Skin of body (tissue), 2 donors: ENCODE measurements around the gene LLGL2. TPM values are rescaled to one million over a fixed set of nuclear protein-coding genes. Genes with fewer than 3 reads are reported as not detected.

ENCODE experiments used
- DNase-seq: peaks from one replicate; lab custom pipeline; 2025; lab: John Stamatoyannopoulos, UW
- total RNA-seq: library from RNA; depleted of rRNA; stranded (reverse); fragments of >200 nt; gene quantifications from one replicate; pipeline ENCODE4 v1.2.3, GENCODE V29; 2014

LLGL2 gene
- total RNA-seq, 1 donor from 2014 or later: 17.8 TPM

DNA sequence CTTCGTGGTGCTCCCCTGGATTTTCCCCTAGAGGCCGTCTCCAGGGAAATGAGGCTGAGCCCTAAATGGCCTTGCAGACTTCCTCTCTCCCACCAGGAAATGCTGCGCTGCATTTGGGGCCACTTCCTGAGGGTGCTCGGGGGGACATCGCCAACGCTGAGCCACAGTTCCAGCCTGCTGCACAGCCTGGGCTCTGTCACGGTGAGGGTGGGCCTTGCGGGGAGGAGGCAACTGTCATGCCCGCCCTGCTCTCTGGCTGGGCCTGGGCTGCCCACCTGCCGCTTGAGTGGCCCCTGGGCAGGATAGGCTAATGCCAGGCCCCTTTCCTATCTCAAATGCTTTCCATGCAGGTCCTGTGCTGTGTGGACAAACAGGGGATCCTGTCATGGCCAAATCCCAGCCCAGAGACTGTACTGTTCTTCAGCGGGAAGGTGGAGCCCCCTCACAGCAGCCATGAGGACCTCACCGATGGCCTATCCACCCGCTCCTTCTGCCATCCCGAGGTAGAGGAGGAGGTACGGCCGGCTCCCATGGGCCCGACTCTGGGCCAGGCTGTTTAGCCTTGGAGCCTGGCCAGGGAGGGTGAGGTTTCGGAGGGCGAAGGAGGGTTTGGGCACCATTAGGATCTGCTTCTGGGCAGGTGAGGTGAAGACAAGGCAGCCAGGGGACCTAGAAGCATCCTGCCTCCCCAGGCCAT lies 34.4 kb upstream of the LLGL2 start:
- DNase-seq: no peak

DNA sequence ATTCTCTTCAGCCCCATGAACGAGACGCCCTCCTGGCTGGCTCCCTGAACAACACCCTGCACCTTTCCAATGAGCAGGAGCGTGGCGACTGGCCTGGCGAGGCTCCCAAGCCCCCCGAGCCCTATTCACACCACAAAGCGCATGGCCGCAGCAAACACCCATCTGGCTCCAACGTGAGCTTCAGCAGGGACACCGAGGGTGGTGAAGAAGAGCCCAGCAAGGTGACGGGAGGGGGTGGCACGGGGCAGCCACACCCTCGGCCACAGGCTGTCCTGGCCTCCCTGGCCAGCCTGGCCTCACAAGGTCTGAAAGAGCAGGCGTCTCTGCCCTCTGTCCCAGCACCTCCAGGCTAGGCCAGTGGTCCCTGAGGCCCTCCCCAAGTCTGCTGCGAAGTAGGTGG lies 33.8 kb upstream of the LLGL2 start:
- DNase-seq: no peak

DNA sequence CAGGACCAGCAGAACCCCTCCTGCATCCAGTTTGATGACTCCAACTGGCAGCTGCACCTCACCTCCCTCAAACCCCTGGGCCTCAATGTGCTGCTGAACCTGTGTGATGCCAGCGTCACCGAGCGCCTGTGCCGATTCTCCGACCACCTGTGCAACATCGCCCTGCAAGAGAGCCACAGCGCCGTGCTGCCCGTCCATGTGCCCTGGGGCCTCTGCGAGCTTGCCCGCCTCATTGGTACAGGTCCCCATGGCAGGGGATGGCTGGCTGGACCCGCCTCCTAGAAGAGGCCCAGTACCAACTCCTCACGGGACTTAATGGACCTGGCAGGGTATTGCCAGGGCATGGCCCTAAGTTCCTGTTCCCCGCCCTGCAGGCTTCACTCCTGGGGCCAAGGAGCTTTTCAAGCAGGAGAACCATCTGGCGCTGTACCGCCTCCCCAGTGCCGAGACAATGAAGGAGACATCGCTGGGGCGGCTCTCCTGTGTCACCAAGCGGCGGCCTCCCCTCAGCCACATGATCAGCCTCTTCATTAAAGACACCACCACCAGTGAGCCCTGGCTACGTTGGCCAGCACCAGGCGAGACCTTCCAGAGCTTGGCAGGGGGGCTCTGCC lies 32.8 kb upstream of the LLGL2 start:
- DNase-seq: no peak

DNA sequence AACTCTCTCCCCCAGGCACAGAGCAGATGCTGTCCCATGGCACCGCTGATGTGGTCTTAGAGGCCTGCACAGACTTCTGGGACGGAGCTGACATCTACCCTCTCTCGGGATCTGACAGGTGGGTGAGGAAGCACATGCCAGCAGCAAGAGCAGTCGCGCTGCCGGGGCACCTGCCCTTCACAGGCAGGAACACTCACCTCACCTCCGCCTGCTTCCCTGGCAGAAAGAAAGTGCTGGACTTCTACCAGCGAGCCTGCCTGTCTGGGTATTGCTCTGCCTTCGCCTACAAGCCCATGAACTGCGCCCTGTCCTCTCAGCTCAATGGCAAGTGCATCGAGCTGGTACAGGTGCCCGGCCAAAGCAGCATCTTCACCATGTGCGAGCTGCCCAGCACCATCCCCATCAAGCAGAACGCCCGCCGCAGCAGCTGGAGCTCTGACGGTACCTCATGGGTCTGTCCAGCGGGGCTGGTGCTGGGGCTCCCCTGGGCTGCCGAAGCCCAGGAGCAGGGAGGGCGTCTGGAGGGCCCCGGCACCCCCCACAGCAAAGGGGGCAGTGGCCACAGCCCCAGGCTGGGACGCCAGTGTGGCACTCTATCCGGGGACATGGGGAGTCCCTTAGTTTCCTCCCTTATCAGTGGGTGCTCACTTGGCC lies 31.9 kb upstream of the LLGL2 start:
- DNase-seq: no peak

DNA sequence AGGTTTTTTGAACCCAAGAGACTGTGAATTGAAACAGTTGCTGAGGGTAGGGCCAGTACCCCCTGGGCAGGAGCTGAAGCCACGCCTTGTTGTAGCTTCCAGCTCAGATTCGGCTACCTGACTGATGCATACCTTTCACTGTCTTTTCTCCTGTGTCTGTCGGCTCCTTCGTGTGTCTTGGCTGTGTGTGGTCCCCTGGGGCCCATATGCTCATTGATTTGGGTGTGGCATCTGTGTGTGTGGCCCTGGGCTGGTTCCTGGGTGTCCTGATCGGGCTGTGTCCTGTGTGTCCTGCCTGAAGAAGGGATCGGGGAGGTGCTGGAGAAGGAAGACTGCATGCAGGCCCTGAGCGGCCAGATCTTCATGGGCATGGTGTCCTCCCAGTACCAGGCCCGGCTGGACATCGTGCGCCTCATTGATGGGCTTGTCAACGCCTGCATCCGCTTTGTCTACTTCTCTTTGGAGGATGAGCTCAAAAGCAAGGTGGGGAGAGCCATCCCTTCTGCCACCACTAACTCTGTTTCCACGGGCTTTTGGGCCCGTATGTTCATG lies 31.1 kb upstream of the LLGL2 start:
- no peak for DNase-seq

DNA sequence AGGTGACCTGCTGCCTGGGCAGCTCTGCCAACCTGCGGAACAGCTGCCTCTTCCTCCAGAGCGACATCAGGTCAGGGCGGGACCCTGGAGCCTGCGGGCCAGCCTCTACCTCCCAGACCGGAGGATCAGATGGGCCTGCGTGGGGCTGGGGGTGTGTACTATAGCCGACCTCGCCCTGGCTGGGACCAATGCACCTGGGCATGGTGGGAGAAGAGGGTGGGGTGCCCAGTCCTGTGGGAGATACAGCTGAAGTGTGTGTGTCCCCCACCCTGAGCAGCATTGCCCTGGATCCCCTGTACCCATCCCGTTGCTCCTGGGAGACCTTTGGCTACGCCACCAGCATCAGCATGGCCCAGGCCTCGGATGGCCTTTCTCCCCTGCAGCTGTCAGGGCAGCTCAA lies 29.5 kb upstream of the LLGL2 start:
- DNase-seq: no peak

DNA sequence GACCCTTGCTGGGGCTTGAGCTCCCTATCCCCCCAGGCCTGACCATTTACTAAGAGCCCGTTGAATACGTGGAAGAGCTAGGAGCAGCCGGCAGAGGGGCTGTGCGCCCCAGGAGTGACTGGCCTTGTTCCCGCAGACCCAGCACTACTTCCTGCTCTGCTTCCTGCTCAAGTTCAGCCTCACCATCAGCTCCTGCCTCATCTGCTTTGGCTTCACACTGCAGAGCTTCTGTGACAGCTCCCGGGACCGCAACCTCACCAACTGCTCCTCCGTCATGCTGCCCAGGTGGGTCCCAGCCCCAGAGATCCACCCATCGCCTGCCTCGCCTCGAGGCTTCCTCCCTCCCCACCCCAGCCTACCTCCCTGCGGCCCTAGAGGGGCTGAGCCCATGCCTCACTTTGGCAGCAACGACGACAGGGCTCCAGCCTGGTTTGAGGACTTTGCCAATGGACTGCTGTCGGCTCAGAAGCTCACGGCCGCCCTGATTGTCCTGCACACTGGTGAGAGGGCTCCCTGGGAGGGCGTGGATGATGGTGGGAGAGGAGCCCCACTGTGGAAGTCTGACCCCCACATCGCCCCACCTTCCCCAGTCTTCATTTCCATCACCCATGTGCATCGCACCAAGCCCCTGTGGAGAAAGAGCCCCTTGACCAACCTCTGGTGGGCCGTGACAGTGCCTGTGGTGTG lies 27.3 kb upstream of the LLGL2 start:
- DNase-seq: no peak

DNA sequence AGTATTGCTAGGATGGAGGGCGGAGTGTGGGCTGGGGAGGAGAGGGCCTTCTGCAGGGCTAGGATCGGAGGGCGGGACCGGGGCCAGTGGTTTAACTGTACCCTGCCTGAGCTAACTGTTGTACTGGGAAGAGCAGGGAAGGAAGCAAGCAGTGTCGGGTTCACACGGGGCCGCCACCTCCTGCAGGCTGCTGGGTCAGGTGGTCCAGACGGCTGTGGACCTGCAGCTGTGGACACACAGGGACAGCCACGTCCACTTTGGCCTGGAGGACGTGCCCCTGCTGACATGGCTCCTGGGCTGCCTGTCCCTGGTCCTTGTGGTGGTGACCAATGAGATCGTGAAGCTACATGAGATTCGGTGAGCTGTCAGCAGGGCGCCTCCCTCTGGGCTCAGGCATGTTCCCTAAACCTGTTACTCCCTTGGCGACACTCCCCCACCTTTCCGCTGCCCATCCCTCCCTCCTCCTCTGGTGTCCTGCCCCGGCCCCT lies 26.7 kb upstream of the LLGL2 start:
- no peak for DNase-seq

DNA sequence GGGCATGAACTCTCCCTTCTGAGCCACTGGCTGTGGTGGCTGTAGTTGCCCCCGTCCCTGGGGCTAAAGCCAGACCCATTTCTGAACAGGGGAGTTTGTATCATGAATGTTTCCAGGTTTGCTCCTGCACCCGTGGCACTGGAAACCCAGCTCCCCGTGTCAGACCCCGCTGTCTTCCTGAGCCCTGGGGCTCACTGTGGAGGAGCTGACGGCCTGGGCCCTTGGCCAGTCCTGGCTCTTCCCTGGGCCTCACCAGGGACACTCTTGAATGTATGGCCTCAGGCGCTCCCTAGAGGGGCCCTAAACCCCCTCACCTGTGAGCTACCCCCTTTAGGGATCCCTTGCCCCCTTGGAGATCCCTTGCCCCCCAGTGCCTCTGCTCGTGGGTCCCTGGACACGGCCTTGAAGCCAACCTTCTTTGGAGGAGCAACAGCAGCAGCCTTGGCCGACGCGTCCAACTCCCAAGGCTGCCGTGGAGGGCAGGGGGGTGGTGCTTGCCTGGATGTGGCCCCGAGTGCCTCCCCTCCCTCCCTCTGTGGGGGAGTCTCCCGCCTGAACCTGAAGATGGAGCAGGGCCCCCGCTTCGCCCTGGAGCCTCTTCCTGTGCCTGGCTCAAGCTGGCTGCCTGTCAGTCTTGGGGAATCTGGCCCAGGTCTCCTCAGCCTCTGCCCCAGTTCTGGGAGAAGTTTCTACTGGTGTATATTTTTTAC lies 26.0 kb upstream of the LLGL2 start:
- no peak for DNase-seq

DNA sequence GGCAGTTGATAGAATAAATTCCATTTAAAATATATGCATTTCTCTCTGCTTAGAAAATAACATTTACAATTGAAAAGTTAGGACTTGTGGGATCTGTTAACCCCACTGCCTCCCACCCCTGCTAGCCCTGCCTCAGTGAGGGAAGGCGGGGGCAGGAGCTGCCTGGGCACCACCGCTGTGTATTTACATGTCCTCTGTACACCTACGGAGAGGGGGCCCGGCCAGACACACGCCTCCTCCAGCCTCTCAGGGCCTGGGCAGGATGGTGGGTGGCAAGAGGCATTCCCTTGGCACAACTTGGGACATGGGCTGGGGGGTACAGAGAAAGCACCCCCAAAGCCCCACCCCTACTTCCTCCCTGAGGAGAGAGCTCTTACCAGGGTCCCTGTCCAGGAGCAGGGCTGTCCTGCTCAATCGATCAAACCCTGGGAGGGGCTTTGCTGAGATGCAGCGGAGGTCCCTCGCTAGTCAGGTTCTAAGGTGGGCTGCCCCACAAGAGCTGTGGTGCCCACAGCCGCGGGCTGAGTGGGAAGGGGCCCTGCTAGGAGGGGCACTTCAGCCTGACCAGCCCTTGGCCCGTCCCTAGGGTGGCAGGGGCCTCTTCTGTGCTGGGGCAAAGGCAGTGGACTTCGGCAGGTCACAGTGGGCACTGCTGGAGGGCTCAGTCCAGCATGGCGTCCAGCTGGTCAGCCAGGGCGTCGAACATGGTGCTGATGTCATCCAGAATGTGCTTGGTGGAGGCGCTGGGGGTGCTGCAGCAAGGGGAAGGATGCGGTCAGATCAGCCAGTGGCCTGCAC lies 24.9 kb upstream of the LLGL2 start:
- DNase-seq: no peak

DNA sequence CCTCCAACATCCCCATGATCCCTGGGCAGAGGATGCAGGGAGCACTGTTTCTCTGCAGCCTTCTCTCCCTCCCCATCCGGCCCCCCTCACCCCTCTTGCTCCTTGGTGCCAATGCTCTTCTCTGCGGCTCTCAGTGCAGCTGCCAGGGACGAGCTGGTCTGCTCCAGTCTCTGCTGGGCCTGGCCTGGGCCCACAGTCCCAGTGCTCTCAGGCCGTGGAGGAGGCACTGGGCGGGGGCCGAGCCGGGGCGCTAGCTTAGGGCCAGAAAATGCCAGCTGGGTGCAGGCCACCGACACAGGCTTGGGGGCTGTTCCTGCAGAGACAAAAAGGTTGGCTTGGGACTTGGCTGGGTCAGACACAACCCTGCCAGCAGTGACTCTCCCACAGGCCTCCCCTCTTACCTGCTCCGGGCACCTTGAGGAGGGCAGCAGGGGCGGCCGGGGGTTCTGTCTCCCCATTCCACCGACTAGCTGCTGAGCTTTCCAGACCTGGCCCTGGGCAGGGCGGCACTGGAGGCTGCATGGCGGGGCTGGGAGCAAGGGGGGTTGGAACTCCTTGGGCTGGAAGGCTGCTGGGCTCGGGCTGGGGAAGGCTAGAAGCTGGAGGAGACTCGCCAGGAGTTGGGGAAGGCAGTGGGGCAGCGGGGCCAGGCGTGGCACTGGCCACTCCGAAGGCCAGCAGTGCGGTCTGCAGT lies 24.0 kb upstream of the LLGL2 start:
- DNase-seq: no peak

DNA sequence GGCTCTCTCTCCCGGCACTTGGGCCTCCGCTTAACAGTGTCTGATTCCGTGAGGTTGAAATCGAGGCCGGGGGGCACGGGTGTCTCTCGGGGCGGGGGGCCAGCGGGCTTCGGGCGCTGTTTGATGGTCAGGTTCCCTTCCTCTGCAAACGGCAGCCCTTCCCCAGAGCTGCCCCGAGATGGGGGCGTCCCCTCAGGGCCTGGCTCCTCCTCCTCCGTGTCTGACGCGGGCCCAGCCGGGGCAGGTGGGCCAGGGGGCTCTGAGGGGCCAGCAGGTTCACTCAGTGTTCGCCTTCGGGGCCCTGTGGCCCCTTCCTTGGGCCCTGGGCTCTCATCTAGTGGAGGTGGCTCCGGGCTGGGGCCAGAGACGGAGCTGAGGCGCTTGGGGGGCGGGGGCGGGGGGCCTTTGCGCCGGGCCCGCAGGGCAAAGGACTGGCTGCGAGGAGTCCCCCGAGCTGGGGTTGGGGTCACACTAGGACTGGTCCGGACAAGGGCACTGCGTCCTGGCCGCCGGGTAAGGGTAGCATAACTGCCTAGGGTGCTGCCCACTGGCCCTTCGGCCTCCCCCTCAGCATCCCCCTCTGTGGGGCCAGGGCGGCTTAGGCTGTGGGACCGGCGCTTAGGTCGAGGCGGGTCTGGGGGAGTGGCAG lies 23.3 kb upstream of the LLGL2 start:
- DNase-seq: no peak

DNA sequence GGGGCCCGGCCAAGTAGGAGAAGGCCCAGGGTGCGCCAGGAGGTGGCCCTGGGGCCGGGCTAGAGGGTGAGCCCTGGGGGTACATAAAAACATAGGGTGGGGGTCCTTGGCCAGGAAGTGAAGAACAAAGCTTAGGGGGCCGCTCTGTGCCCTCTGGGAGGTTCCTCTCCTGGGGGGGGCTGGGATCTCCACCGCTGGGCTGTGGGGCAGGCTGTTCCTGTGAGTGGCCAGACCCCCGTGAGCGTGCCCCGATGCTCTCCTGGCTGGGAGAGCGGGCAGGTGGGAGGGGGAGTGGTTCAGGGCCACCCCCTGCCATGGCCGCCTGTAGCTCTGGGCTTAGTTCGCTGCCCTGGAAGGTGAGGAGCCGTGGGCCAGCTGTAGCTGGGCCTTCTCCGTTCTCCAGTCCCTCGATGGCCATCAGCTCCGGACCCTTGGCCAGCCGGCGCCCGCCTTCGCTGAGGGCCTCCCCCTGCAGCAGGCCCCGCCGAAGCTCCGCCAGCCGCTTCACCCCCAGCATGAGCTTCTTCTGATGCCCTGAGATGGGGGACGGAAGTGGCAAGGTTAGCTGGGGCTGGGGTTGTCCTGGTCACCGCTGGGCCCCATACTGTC lies 22.7 kb upstream of the LLGL2 start:
- no peak for DNase-seq

DNA sequence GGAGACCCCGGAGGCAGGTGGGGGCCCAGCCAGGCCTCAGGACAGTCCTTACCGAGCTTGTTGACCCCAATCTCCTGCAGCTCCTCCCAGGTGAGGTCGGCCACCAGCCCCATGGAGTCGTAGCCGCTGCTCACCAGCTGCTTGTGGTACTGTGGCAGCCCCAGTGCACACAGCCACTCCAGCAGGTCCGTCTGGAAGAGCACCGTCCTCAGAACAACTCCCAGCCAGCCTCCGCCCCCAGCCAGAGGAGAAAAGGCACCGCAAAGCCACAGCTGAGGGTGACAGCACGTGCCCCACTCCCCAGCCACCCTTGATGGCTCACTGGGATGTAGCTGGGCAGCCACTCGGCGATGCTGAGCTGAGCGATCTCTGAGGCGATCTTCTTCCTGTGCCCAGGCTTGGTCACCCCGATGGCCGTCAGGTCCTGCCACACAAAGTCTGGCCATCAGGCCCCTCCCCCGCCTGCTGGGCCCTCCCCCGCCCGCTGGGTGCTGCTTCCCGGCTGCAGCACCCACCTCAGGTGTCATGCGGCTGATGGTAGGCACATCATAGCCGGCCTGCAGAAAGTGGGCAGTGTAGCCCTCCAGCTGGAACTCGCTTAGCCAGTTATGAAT lies 22.1 kb upstream of the LLGL2 start:
- no peak for DNase-seq

DNA sequence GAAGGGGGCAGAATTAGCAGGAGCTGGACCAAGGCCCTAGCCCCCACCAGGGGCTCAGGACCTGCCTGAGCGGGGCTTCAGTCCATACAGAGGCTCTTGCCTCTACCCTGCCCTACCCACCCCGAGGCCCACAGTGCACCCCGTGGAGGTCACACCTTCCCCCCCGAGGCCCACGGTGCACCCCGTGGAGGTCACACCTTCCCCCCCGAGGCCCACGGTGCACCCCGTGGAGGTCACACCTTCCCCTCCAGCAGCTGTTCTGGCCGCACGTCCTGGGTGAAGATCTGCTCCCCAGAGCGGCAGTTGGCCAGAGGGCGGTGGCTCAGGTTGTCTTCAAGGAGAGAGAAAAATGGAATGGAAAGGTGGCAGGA lies 21.5 kb upstream of the LLGL2 start:
- no peak for DNase-seq

DNA sequence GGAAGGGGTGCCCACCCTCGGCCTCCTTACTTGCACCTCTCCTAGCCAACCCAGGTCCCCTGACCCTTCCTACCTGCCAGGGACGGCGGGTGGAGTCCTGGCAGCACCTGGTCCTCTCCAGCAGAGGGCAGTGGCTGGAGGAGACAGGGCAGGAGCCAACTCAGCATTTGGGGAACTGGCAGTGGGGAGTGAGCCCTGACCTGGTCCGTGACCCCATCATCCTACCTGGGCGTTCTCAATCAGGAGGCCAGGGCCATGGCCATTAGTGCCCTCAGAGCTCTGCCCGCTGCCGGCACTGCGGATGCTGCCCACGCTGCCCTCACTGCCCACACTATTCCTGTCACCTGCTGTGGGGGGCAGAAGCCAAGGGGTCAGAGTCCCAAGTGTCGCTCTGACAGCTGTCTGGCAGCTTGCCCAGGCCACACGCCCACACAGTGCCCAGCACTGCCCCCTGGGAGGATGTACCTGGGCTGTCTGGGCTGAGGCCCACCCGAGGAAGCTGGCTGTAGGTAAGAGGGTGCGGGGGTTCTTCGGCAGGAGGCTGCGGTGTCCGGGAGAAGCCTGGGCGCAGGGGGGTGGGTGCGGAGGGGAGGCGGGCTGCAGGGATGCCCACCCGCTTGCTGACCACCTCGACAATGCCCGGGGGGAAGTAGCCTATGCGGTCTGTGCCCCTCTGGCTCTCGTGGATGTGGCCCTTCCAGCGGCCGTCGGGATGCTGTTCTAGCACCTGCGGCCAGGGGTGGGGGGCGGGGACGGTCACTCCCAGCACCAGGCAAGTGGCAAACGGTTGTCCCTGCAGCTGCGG lies 20.9 kb upstream of the LLGL2 start:
- DNase-seq: no peak

DNA sequence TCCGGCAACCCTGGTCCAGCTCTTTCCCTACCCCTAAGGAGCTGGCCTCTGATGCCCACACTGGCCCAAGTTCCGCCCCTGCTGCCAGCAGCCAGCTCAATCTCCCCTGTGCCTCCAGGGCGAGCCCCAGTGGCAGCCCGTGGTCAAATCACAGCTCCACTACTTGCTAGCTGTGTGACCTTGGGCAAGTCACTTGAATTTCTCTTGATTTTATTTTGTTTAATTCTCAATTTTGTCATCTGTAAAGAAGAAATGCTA lies 20.4 kb upstream of the LLGL2 start:
- no peak for DNase-seq

DNA sequence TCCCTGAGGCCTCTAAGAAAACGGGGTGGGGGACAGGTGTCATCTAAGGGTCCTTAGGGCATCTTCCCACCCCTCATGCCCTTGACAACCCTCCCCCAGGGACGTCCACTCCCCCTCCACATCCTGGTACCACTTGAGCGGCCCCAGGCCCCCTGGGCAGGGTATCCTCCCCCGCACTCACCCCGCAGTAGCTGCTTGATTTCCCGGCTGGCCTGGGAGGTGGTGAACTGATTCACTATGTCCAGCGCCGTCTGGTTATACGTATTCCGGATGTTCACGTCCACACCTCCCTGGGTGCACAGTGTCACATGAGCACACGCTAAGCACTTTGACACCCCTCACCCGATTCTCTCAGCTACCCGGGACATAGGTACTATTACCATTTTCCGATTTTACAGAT lies 19.9 kb upstream of the LLGL2 start:
- no peak for DNase-seq
